Body of pancreas (tissue), 4 donors: ENCODE measurements around the gene PLCB4.

Source experiments
- POLR2A ChIP-seq, 3 donors: fragments of 450-650 bp; IDR thresholded peaks; one replicate each; pipeline ENCODE4 v1.6.1; 2016; ENCODE audit warnings: antibody characterized with exemption in 3 of 3, mild to moderate bottlenecking in 2 of 3
- TF ChIP-seq, protein P1 (sequence below), 7 experiments: fragments of 450-650 bp in 4 of 7; fragments of 200-600 bp in 3 of 7; sonication (generic) in 3 of 7; IDR thresholded peaks; one replicate each; pipeline ENCODE4 v1.5.1; 2016 to 2019; ENCODE audit warnings: antibody characterized with exemption in 7 of 7

DNA sequence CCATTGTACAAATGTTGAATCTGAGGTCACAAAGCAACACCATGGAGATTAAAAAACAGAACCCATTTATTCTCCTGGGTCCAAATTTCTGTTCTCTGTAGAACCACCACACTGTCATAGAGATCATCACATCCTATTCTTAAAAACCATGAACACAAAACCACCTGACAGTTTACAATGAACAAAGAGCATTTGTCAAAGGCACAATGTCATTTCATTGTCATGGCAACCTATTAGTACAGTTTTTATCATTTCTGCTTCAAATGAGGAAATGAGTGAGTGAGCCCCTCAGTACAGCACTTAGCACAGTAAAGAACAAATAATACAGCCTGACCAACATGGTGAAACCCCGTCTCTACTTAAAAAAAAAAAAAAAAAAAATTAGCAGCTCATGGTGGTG, 422.4 kb downstream of the PLCB4 start:
- TF ChIP-seq, protein P1, sequence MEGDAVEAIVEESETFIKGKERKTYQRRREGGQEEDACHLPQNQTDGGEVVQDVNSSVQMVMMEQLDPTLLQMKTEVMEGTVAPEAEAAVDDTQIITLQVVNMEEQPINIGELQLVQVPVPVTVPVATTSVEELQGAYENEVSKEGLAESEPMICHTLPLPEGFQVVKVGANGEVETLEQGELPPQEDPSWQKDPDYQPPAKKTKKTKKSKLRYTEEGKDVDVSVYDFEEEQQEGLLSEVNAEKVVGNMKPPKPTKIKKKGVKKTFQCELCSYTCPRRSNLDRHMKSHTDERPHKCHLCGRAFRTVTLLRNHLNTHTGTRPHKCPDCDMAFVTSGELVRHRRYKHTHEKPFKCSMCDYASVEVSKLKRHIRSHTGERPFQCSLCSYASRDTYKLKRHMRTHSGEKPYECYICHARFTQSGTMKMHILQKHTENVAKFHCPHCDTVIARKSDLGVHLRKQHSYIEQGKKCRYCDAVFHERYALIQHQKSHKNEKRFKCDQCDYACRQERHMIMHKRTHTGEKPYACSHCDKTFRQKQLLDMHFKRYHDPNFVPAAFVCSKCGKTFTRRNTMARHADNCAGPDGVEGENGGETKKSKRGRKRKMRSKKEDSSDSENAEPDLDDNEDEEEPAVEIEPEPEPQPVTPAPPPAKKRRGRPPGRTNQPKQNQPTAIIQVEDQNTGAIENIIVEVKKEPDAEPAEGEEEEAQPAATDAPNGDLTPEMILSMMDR (IDR thresholded peaks at IDR 0.05) = no peak
- no peak for TF ChIP-seq POLR2A (IDR thresholded peaks at IDR 0.05)
